ENCODE results near the gene SEMA4G. TPM values are rescaled to one million over a fixed set of nuclear protein-coding genes. Genes with fewer than 3 reads are reported as not detected.

Gene SEMA4G
- 0.26 and 0.43 TPM in 2 replicates for total RNA-seq

GRCh38 chr10:100969187-100970075 is at the start of gene SEMA4G:
TSS of gene SEMA4G (plus strand) at chr10:100969504. CDS start at chr10:100972913, 3,409 bp downstream.

GRCh38 chr10:100986952-100987684 is 17.8 kb downstream of the SEMA4G start, which contains the start of the genes MRPL43 and TWNK:
TSS of gene MRPL43 (minus strand) at chr10:100987497. CDS start at chr10:100987443, 54 bp downstream.
TSS of gene TWNK (plus strand) at chr10:100987543. CDS start at chr10:100988211, 668 bp downstream.

GRCh38 chr10:100999742-101000126 is 30.4 kb downstream of the SEMA4G start, which contains the start of gene LZTS2:
TSS of gene LZTS2 (plus strand) at chr10:100999808. CDS start at chr10:101002539, 2,731 bp downstream.

Small RNAs within 50 kb of the gene (small RNA-seq; reads per million reads assigned to genes)
- gene MIR608, result not detected

Other genes starting within 250 kb of the SEMA4G start
- not detected in 2 replicates for gene PAX2, start 223.9 kb upstream of the SEMA4G start, total RNA-seq
- 35.0 and 45.2 TPM in 2 replicates for gene SLF2, start 56.5 kb upstream of the SEMA4G start, total RNA-seq
- gene MRPL43, start 18.0 kb downstream of the SEMA4G start, total RNA-seq, result 44.0 and 45.3 TPM in 2 replicates
- 2.3 and 2.6 TPM in 2 replicates for gene TWNK, start 18.0 kb downstream of the SEMA4G start, total RNA-seq
- gene LZTS2, start 30.3 kb downstream of the SEMA4G start, total RNA-seq, result 75.1 and 109 TPM in 2 replicates
- gene PDZD7, start 61.6 kb downstream of the SEMA4G start, total RNA-seq, result 0.86 and 0.91 TPM in 2 replicates
- 61.8 and 74.1 TPM in 2 replicates for gene SFXN3, start 61.7 kb downstream of the SEMA4G start, total RNA-seq
- gene KAZALD1, start 92.5 kb downstream of the SEMA4G start, total RNA-seq, result 47.7 and 54.2 TPM in 2 replicates
- not detected in 2 replicates for gene TLX1, start 161.8 kb downstream of the SEMA4G start, total RNA-seq

All from articular chondrocyte of knee joint (primary cell).